Psoas muscle (tissue), 8 donors: ENCODE results near the gene IGFL4. TPM values are rescaled to one million over a fixed set of nuclear protein-coding genes. Genes with fewer than 3 reads are reported as not detected.

Source experiments
- ATAC-seq, 4 donors: fragments of 200-7000 bp; cut with Tn5 transposase; one replicate each; pipeline ENCODE4 v1.9.1; 2020; ENCODE audit warnings: moderate library complexity in 3 of 4, mild to moderate bottlenecking in 2 of 4
- DNase-seq, 2 donors: peaks; one replicate each; pipeline ENCODE4 v3.0.0-alpha.2; 2020
- H3K27ac ChIP-seq: fragments of 200-600 bp; one replicate; pipeline ENCODE4 v1.8.0; 2022
- H3K27me3 ChIP-seq, 3 donors: fragments of 200-600 bp in 1 of 3; one replicate each; pipeline versions ENCODE4 v1.6.1 to v1.8.0; 2013 to 2022; ENCODE audit warnings: low read length in 2 of 3, mild to moderate bottlenecking in 2 of 3, moderate library complexity in 1 of 3; ENCODE audit not compliant: insufficient read depth in 3 of 3
- H3K36me3 ChIP-seq, 2 donors: fragments of 200-600 bp in 1 of 2; one replicate each; pipeline versions ENCODE4 v1.6.1 to v1.8.0; 2013 to 2022; ENCODE audit warnings: low read depth in 1 of 2, mild to moderate bottlenecking in 1 of 2, moderate library complexity in 1 of 2; ENCODE audit not compliant: insufficient read depth in 1 of 2
- H3K4me1 ChIP-seq: fragments of 200-600 bp; one replicate; pipeline ENCODE4 v1.8.0; 2022
- H3K4me3 ChIP-seq: fragments of 200-600 bp; one replicate; pipeline ENCODE4 v1.8.0; 2022; ENCODE audit warnings: mild to moderate bottlenecking
- H3K9me3 ChIP-seq: fragments of 200-600 bp; one replicate; pipeline ENCODE4 v1.8.0; 2022
- WGBS, 3 donors: extraction: QIAGEN DNeasy Blood & Tissue Kit; methylation state at CpG; one replicate each; pipeline versions ENCODE4 v1.1.6 to v1.1.7; 2013; 5-methylcytosine and 5-hydroxymethylcytosine counted together
- intact Hi-C, 2 donors: fragments of 100-400 bp; cut with DNase I; formaldehyde crosslinking; loops; one replicate each; pipeline versions ENCODE4 v1.11.0 to v1.14.2; 2022
- polyA plus RNA-seq, 3 donors: library from polyadenylated mRNA; stranded (reverse); fragments of 200-250 nt; gene quantifications; one replicate each; pipeline ENCODE4 v1.2.3, GENCODE V29; 2013
- total RNA-seq, 4 donors: library from RNA; stranded (reverse); fragmentation: NEBNext Ultra II Directional in 2 of 4; extraction: Animal tissue kit (Norgen Biotek cat#: 25700) in 2 of 4; gene quantifications; one replicate each; pipeline versions ENCODE4 v1.2.1 to v1.2.4, GENCODE V29; 2021 to 2023
- TF ChIP-seq, protein P1 (sequence below): fragments of 200-600 bp; IDR thresholded peaks from one replicate; pipeline ENCODE4 v1.8.0; 2022; ENCODE audit warnings: antibody characterized with exemption
- donor health status: healthy with polysubstance abuse.
- donor health status: DM: no; HTN: no; CAD: no; lungs with moderate emphysema.
- donor health status: Bipolar disorder and iron deficiency.
- donor health status: healthy.
- donor health status: DM: yes; HTN: yes; CAD: no.
- donor health status: DM: no; HTN: no; CAD: no.
- donor health status: DM: no; HTN: no; CAD: no.
- donor health status: DM: yes; HTN: yes; CAD: no.

The IGFL4 gene
- total and polyA plus RNA-seq, 7 donors = not detected

DNA sequence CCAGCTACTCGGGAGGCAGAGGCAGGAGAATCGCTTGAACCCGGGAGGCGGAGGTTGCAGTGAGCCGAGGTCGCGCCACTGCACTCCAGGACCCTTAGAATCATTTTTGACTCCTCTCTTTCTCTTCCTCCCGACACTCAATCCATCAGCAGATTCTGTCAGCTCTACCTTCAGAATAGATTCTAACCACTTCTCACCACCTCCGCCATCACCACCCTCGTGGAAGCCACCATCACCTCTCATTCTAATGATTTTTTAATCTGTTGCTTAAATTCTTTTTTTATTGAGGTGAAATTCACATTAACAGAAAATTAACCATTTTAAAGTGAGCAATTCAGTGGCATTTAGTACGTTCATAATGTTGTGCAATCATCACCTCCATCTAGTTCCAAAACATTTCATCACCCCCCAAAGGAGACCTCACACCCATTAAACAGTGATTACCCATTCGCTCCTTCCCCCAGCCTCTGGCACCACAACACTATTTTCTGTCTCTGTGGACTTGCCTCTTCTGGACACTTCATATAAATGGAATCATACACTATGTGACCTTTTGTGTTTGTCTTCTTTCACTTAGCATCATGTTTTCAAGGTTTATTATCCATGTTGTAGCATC, 50.6 kb downstream of the IGFL4 start:
- Histone ChIP-seq H3K9me3 (no peaks in the 10 kb centered on the region), H3K27ac (no peak overlapping the region), H3K4me1 (no peaks in the 10 kb centered on the region), H3K27me3 (peaks cover 0 to 20% (median 4%) of the 10 kb centered on the region in 3 donors), H3K4me3 (no peak overlapping the region), H3K36me3 (no peaks in the 10 kb centered on the region)
- TF ChIP-seq, protein P1, sequence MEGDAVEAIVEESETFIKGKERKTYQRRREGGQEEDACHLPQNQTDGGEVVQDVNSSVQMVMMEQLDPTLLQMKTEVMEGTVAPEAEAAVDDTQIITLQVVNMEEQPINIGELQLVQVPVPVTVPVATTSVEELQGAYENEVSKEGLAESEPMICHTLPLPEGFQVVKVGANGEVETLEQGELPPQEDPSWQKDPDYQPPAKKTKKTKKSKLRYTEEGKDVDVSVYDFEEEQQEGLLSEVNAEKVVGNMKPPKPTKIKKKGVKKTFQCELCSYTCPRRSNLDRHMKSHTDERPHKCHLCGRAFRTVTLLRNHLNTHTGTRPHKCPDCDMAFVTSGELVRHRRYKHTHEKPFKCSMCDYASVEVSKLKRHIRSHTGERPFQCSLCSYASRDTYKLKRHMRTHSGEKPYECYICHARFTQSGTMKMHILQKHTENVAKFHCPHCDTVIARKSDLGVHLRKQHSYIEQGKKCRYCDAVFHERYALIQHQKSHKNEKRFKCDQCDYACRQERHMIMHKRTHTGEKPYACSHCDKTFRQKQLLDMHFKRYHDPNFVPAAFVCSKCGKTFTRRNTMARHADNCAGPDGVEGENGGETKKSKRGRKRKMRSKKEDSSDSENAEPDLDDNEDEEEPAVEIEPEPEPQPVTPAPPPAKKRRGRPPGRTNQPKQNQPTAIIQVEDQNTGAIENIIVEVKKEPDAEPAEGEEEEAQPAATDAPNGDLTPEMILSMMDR = no peak
- peak in 1 of 2 donors; percentile 65 for DNase-seq
- 79 to 85% (median 80%) methylated on average over 12 of the region's 12 CpGs for WGBS, 3 donors
- intact Hi-C loops = no loop called here
- no peak for ATAC-seq

Other genes with a start within 250 kb of the IGFL4 start
- gene DMWD, start 248.2 kb downstream of the IGFL4 start, total RNA-seq = 100 to 1,000 TPM in 1 of 4 donors, 10 to 100 TPM in 3; 50.8 to 104 (median 66.9) TPM
- gene DMWD, start 248.2 kb downstream of the IGFL4 start, polyA plus RNA-seq = 10 to 100 TPM; 38.4 to 61.8 (median 48.2) TPM
- gene RSPH6A, start 225.7 kb downstream of the IGFL4 start, total RNA-seq = under 1 TPM in 2 of 4 donors, not detected in 2; 0.12 to 0.15 TPM
- gene RSPH6A, start 225.7 kb downstream of the IGFL4 start, polyA plus RNA-seq = under 1 TPM in 2 of 3 donors, not detected in 1; 0.03 to 0.05 TPM
- gene SYMPK, start 177.9 kb downstream of the IGFL4 start, total RNA-seq = 10 to 100 TPM; 47.6 to 80.3 (median 56.8) TPM
- 10 to 100 TPM; 27.6 to 37.3 (median 36.6) TPM for gene SYMPK, start 177.9 kb downstream of the IGFL4 start, polyA plus RNA-seq
- not detected for gene FOXA3, start 176.7 kb downstream of the IGFL4 start, total RNA-seq
- under 1 TPM; 0.05 to 0.35 (median 0.23) TPM for gene FOXA3, start 176.7 kb downstream of the IGFL4 start, polyA plus RNA-seq
- gene IRF2BP1, start 154.9 kb downstream of the IGFL4 start, total RNA-seq = 10 to 100 TPM; 16.2 to 25.4 (median 21.1) TPM
- 10 to 100 TPM; 12.6 to 17.6 (median 14.2) TPM for gene IRF2BP1, start 154.9 kb downstream of the IGFL4 start, polyA plus RNA-seq
- gene MYPOP, start 138.4 kb downstream of the IGFL4 start, total RNA-seq = 10 to 100 TPM; 11.3 to 14.8 (median 13.1) TPM
- 10 to 100 TPM; 10.6 to 20.7 (median 11.0) TPM for gene MYPOP, start 138.4 kb downstream of the IGFL4 start, polyA plus RNA-seq
- not detected for gene NANOS2, start 126.2 kb downstream of the IGFL4 start, total RNA-seq
- not detected for gene NANOS2, start 126.2 kb downstream of the IGFL4 start, polyA plus RNA-seq
- 1 to 10 TPM; 1.6 to 4.3 (median 2.7) TPM for gene NOVA2, start 67.1 kb downstream of the IGFL4 start, total RNA-seq
- under 1 TPM; 0.27 to 0.98 (median 0.60) TPM for gene NOVA2, start 67.1 kb downstream of the IGFL4 start, polyA plus RNA-seq
- 1 to 10 TPM; 4.9 to 6.2 (median 5.5) TPM for gene CCDC61, start 45.5 kb downstream of the IGFL4 start, total RNA-seq
- gene CCDC61, start 45.5 kb downstream of the IGFL4 start, polyA plus RNA-seq = 1 to 10 TPM; 2.9 to 5.3 (median 4.0) TPM
- gene PGLYRP1, start 17.9 kb downstream of the IGFL4 start, total RNA-seq = under 1 TPM in 1 of 4 donors, not detected in 3; 0.76 TPM
- under 1 TPM in 1 of 3 donors, not detected in 2; 0.08 TPM for gene PGLYRP1, start 17.9 kb downstream of the IGFL4 start, polyA plus RNA-seq
- gene IGFL3, start 83.7 kb upstream of the IGFL4 start, total RNA-seq = not detected
- gene IGFL3, start 83.7 kb upstream of the IGFL4 start, polyA plus RNA-seq = not detected
- gene IGFL2, start 107.2 kb upstream of the IGFL4 start, total RNA-seq = not detected
- gene IGFL2, start 107.2 kb upstream of the IGFL4 start, polyA plus RNA-seq = not detected
- not detected for gene IGFL1, start 188.7 kb upstream of the IGFL4 start, total RNA-seq
- not detected for gene IGFL1, start 188.7 kb upstream of the IGFL4 start, polyA plus RNA-seq